ENCODE measurements around the gene MND1.
A peak's percentile ranks its signal among the peaks of the same experiment; 100 is the strongest.

MND1 gene
- total RNA-seq = 0 reads per million in 4 experiments

- peak; percentile 83 for DNase-seq
Measured at GRCh38 chr4:153344131-153345011, at the start of gene MND1. TSS of gene MND1 (plus strand) at chr4:153344688. CDS start at chr4:153344738, 50 bp downstream.

GRCh38 chr4:153295131-153295755 lies 49.2 kb upstream of the MND1 start:
- DNase-seq = no peak

- DNase-seq = no peak
Measured at GRCh38 chr4:153296040-153296823, 48.3 kb upstream of the MND1 start.

DNA sequence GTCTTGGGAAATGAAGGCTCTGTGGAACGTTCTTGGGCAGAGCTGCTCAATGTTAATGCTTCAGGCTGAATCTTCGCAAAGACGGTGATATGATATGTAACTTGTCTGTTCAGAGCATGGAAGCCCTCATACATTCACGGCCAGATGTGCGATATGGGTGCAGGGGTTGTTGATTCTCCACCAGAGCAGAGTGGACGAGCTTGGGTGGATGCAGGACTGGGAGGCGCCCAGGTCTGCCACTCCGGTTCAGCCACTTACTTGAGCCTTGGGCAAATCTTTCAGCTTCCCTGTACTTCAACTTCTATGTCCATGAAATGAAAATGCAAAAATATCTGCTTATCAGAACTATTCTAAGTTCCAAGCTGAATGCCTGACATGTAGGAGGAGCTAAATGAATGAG lies 47.4 kb upstream of the MND1 start:
- DNase-seq = no peak

DNA sequence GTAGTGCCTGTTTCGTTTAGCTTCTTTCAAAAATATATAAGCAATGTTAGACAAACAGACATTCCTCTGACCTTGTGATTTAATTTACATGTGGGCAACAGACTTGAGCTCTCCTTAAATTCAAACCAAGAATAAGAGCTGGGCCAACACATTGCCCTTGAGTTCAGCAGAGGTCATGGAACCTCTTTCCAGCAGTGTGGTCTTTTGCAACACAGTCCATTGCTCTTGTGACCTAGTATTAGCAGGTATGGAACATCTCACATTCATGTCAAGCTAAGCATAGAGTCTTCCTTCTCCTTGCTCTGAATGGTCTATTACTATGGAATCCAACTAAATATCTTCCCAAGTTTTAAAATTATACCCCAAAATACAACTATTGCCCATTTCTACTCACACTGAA lies 33.7 kb upstream of the MND1 start:
- no peak for DNase-seq

- DNase-seq = no peak
Measured at GRCh38 chr4:153314915-153315314, 29.6 kb upstream of the MND1 start.

DNA sequence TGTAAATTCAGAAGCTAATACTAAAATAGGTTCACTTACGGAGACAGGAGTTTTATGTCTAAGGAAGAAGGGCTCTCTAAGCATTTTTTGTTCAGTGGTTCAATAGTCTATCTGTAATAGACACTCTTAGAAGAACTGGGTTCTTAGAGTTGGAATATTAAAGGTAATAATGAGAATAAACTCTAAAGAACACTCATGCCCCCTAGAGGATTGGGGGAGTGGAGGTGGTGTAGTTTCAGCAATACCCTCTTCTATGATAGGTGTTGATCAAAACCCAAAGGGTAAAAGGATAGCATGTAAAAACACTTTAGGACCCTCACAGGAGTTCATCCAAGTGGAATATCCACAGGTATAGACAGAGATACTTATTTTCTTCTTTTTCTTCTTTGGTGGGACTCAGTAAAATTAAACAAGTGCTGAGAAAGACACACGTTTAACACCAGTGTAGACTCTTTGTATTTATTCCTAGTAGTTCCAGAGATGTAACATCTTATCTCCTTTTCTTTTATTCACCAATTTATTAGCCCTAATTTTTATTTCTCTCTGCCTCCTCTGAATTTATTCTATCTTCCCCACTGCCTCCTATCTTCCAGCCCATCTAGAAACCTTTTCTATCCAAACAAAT lies 25.7 kb upstream of the MND1 start:
- DNase-seq = no peak

GRCh38 chr4:153322791-153323190 lies 21.7 kb upstream of the MND1 start:
- no peak for DNase-seq

DNA sequence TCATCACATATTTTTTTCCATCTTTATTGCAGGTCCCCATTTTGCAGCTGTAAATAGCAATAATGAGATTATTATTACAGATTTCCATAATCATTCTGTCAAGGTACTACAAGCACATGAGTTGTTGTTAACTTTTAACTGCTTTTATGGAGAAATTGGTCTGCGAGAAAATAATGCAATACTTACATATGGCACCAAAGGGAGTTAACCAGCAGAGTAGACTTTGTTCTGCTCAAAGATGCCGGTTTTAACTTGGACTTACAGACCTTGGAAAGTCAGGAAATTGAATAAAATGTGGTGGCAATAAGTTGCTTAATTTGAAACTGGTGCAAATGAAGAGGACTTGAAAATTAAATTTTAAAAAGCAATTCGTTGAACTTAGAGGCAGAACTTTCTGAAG lies 20.4 kb upstream of the MND1 start:
- DNase-seq = no peak

GRCh38 chr4:153325558-153325957 lies 18.9 kb upstream of the MND1 start:
- DNase-seq = no peak

DNA sequence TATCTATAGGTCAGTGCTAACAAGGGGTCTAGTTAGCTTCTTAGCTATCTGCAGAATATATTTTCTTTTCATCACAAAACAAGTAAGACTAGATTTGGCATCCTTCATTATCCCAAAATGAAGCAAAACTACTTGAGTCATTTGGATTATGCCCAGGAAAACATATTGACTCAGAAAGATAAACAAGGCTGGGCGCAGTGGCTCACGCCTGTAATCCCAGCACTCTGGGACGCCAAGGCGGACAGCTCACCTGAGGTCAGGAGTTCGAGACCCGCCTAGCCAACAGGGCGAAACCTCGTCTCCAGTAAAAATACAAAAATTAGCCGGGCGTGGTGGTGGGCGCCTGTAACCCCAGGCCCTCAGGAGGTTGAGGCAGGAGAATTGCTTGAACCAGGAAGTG lies 18.0 kb upstream of the MND1 start:
- DNase-seq = no peak

- DNase-seq = no peak
Measured at GRCh38 chr4:153327247-153327646, 17.2 kb upstream of the MND1 start.

- DNase-seq = no peak
Measured at GRCh38 chr4:153332936-153333335, 11.6 kb upstream of the MND1 start.

DNA sequence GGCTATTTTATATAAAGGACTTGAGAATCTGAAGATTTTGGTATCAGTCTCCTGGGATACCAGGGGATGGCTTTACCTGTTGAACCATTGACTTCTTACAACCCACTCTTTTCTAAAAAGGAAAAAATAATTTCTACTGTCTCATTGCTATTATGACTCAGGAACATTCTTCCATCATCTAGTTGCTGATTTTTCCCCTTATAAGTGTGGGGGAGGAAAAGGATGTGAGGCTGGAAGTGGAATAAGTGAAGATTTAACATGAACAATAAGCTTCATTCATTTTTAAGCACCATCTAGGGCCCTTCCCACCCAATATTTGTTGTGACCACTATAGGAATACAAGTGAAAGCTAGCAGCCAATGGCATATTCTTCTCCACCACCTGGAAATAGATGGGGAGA lies 10.6 kb upstream of the MND1 start:
- no peak for DNase-seq

- no peak for DNase-seq
Measured at GRCh38 chr4:153335665-153336064, 8.8 kb upstream of the MND1 start.

DNA sequence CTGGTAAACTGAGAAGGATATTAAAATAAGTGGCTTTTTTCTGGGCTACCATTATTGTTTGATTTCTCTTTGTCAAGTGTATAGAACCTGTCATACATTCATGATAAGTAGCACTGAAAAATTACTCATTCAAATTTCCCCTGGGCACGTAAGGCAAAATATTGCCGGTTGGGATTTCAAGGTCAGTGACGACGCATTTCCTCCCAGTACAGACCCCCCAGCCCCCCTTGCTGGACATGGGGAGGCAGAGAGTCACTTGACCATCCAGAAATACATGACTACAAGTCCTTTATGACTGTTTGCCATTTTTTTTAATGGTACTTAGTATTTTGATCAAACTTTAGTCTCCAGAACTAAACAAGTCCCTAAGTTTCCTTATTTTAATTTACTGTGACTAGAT lies 6.8 kb upstream of the MND1 start:
- DNase-seq = no peak

- no peak for DNase-seq
Measured at GRCh38 chr4:153341575-153342090, 2.9 kb upstream of the MND1 start.

GRCh38 chr4:153342751-153343552 lies 1.5 kb upstream of the MND1 start:
- DNase-seq = no peak

DNA sequence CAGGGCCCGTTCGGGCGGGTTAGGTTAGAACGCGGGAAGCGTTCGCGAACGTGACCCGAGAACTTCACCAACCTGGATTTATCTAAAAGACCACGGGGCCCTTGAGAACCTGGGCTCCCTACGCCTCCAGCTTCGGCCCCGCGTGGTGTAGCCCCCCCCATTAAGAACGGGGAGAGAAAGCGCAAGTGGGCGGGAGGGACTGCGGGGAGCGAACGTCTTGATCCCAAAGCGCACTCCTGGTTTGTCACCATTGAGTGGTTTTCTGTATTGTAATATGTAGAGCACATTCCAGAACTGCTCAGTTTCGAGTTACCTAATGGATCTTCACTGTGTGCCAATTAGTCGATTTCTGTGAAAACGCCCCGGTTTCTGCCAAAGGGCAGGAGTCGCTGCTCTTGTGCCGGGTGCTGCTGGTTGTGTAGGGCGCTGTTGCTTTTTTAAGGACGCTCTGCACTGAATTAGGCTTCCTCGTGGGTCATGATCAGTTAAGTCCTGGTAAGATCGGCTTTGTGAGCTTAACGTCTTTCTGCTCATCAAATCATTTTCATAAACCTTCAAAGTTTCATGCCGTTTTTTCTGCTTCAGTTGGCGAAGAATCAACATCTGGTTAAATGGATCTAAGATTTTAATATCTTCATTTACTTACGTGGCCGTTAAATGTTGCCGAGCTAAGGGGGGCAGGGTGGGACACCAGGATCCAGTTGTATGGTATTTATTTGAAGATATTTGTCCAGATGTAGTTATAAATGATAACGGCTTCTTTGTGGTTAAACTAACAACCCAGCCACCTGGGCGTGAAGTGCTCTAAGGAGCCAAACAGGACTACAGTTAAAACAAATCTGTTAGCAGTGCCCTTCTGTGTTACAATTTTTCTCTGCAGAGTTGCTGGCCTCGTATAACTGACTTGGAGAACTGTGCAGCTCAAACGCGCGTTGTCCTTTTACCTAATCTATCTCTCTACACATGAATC lies 809 bp downstream of the MND1 start:
- peak; percentile 14 for DNase-seq

DNA sequence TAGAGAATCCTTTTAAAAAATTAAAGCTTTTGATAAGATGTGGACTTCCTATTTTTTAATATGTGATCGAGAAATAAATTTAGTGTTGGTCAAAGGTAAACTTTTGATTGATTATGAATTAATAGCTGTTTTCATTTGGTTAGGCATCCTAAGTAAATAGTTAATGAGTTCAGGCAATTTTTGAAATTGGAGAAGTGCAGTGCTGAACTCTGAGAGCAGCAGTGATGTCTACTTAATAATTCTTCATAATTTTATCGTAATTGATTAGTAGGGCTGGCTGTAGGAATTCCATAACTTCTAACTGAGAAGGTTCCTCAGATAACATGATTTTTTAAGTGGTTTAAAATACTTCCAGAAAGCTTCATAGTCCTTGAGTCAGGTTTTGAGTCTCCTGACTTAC lies 1.5 kb downstream of the MND1 start:
- DNase-seq = no peak

- no peak for DNase-seq
Measured at GRCh38 chr4:153346563-153346962, 2.1 kb downstream of the MND1 start.
